ENCODE results near the gene NEK10. TPM values are rescaled to one million over a fixed set of nuclear protein-coding genes. Genes with fewer than 3 reads are reported as not detected.

NEK10 gene
- total and polyA plus RNA-seq, 2 of the 4 experiments (the other 2 are of a cell fraction), result 2.2 to 6.6 TPM

DNA sequence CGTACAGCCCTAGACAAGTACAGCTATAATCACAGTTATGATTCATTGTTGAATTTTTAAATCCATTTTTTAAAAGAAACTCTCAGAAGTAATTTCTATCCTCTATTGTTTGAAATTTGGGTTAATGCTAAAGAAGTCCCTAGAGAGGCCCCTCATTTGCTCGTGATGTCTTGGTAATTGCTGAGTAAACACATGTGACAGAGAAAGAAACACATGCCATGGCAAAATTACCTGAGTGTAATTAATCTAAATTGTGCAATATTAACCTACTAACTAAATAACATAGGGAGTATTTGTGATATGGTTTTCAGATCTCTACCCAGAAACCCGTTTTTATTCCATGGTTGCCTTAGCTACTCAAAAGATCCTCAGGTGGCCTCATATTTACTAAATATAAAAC is 10.8 kb downstream of the NEK10 start:
- no peaks in the 10 kb centered on the region for H3K79me1 ChIP-seq (ENCODE audit: low read depth in 1 of 2, low read length in 2 of 2)
- POLR2A ChIA-PET (ENCODE audit: unreplicated experiment), result no interaction called here
- DNase-seq, result no peak
- CTCF ChIA-PET, result interaction anchor here (0.6 kb wide), 3 partner anchors 9 to 321 kb away, joined by 3 to 4 read pairs (median 3); no protein-coding TSS in a partner anchor
- no peak overlapping the region for H3K14ac ChIP-seq (replicated peaks; ENCODE audit: low read depth, low read length)
- H2AFZ ChIP-seq (replicated peaks; ENCODE audit: low read length, poor library complexity), result no peak overlapping the region
- no peak overlapping the region for H4K5ac ChIP-seq (ENCODE audit: low read depth, low read length)
- no peak overlapping the region for H3K4me2 ChIP-seq (ENCODE audit: low read depth, low read length)
- H3K27me3 ChIP-seq (ENCODE audit: control insufficient read depth, insufficient read depth, low read length), result no peaks in the 10 kb centered on the region
- no peak overlapping the region for H2BK5ac ChIP-seq (ENCODE audit: low read depth, low read length, poor library complexity, severe bottlenecking)
- dilution Hi-C loops (cut with HindIII; ENCODE audit: low sequenced_read_pairs, unreplicated experiment) (no loop called here), in situ Hi-C loops (cut with MboI; ENCODE audit: low sequenced_read_pairs) (no loop called here), intact Hi-C loops (cut with micrococcal nuclease) (loop anchor here (5.0 kb wide), 1 partner anchor 46 kb away; no protein-coding TSS in a partner anchor)
- H3K9me1 ChIP-seq (ENCODE audit: insufficient read depth, low read length), result 0 out of 2 replicates have a peak, but pooled peaks cover 2% of the 10 kb centered on the region
- H3K9me3 ChIP-seq (ENCODE audit: control insufficient read depth, insufficient read depth, low read length), result no peaks in the 10 kb centered on the region
- H3K23ac ChIP-seq (ENCODE audit: low read depth, low read length), result no peak overlapping the region
- no peak overlapping the region for H3K56ac ChIP-seq (ENCODE audit: extremely low read depth, insufficient read depth, low read length)
- no peak overlapping the region for H2BK20ac ChIP-seq (ENCODE audit: low read depth, low read length)
- no peaks in the 10 kb centered on the region for H3K36me3 ChIP-seq (ENCODE audit: control insufficient read depth, insufficient read depth, low read length)
- no peak overlapping the region for H2AK9ac ChIP-seq (replicated peaks; ENCODE audit: low read depth, low read length, poor library complexity)
- no peak overlapping the region for H3K27ac ChIP-seq (ENCODE audit: insufficient read depth, low read length)
- no peaks in the 10 kb centered on the region for H4K20me1 ChIP-seq (ENCODE audit: insufficient read depth, low read length)
- peaks cover 4% of the 10 kb centered on the region; the same call in 1 of the 2 replicates for H3K4me1 ChIP-seq (ENCODE audit: control insufficient read depth, insufficient read depth, low read length)
- ATAC-seq (ENCODE audit: low read depth), result no peak
- no peak overlapping the region for H3K9ac ChIP-seq (ENCODE audit: low read depth, low read length)
- BruUV-seq (replicated peaks), result no TSS peak
- no CpG with 5 or more reads among the region's 3 CpGs for WGBS, 2 experiments (ENCODE audit: extremely low coverage in 2 of 2, insufficient read length in 1 of 2)
- no peak overlapping the region for H2BK120ac ChIP-seq (ENCODE audit: low read depth, low read length)
- no peak overlapping the region for H2AK5ac ChIP-seq (ENCODE audit: low read depth, low read length)
- no peak overlapping the region for H2BK15ac ChIP-seq (ENCODE audit: low read depth, low read length)
- no peak overlapping the region for H3K4me3 ChIP-seq (ENCODE audit: insufficient read depth, low read depth, low read length)
- no peak overlapping the region for H4K8ac ChIP-seq (ENCODE audit: low read depth in 2 of 2, low read length in 2 of 2)
- H3K4ac ChIP-seq (ENCODE audit: low read depth, low read length), result no peak overlapping the region
- TF ChIP-seq SMC3 (IDR thresholded peaks at IDR 0.05; ENCODE audit: low read depth, low read length) (no peak), CEBPB (IDR thresholded peaks at IDR 0.05; ENCODE audit: low read depth, low read length) (0 out of 2 replicates have a peak, but pooled peaks have one; percentile 13), MAFK (IDR thresholded peaks at IDR 0.05; ENCODE audit: low read depth, low read length) (no peak), POLR2A (IDR thresholded peaks at IDR 0.05; ENCODE audit: low read depth, low read length) (no peak)
- H3K18ac ChIP-seq (ENCODE audit: low read depth, low read length), result no peak overlapping the region
- no peak overlapping the region for H4K91ac ChIP-seq (ENCODE audit: insufficient read depth, low read depth, low read length)
